Measurements from ENCODE around the gene MAGEL2. TPM values are rescaled to one million over a fixed set of nuclear protein-coding genes. Genes with fewer than 3 reads are reported as not detected.

The MAGEL2 gene
- total RNA-seq, 4 donors from 2014 or later, result 0.04 to 0.19 (median 0.06) TPM; not detected in 1

- Histone ChIP-seq H3K36me3 (no peaks in the 10 kb centered on the region), H3K27ac (peak within 1 kb of the TSS in 2 of 4 donors; percentile 25 to 62), H3K9me3 (no peaks in the 10 kb centered on the region), H3K27me3 (no peaks in the 10 kb centered on the region), H3K4me1 (peaks cover 0 to 14% (median 0%) of the 10 kb centered on the region in 3 donors), H3K4me3 (peak within 1 kb of the TSS; percentile 35 to 71 (median 52))
- no peak for DNase-seq
- WGBS, 2 donors, result 0% methylated on average over 1 of the region's 38 CpGs; no CpG with 5 or more reads in 1 of the 2 donors
- no peak for TF ChIP-seq CTCF (IDR thresholded peaks at IDR 0.05)
- peak in 1 of 4 donors; percentile 13 for TF ChIP-seq POLR2A (IDR thresholded peaks at IDR 0.05)
- intact Hi-C loops (cut with DNase I), result no loop called here
Observed at GRCh38 chr15:23687143-23687470, 39.4 kb upstream of the MAGEL2 start, which contains the start of gene NDN. TSS of gene NDN (minus strand) at chr15:23687305. CDS start at chr15:23687217, 88 bp downstream.

- no peaks in the 10 kb centered on the region for H3K36me3 ChIP-seq
- H3K4me3 ChIP-seq, result peak overlapping the region; percentile 35 to 71 (median 52)
- H3K27me3 ChIP-seq, result no peaks in the 10 kb centered on the region
- peaks cover 0 to 14% (median 0%) of the 10 kb centered on the region in 3 donors for H3K4me1 ChIP-seq
- intact Hi-C loops (cut with DNase I), result no loop called here
- H3K9me3 ChIP-seq, result no peaks in the 10 kb centered on the region
- TF ChIP-seq CTCF (IDR thresholded peaks at IDR 0.05) (no peak), POLR2A (IDR thresholded peaks at IDR 0.05) (no peak)
- H3K27ac ChIP-seq, result peak overlapping the region in 2 of 4 donors; percentile 25 to 62
- DNase-seq, result no peak
- whole genome bisulfite sequencing, 2 donors, result 35 to 55% methylated on average over 12 to 22 of the region's 57 CpGs
Observed at GRCh38 chr15:23686466-23687142, 38.9 kb upstream of the MAGEL2 start.

GRCh38 chr15:23671481-23671880, 23.8 kb upstream of the MAGEL2 start:
- TF ChIP-seq POLR2A (IDR thresholded peaks at IDR 0.05) (no peak), CTCF (IDR thresholded peaks at IDR 0.05) (no peak)
- intact Hi-C loops (cut with DNase I), result no loop called here

GRCh38 chr15:23670970-23671369, 23.3 kb upstream of the MAGEL2 start:
- 70 to 91% methylated on average over 1 of the region's 1 CpG for WGBS, 2 donors
- H3K4me1 ChIP-seq, result no peaks in the 10 kb centered on the region
- H3K36me3 ChIP-seq, result no peaks in the 10 kb centered on the region
- H3K27me3 ChIP-seq, result no peaks in the 10 kb centered on the region
- intact Hi-C loops (cut with DNase I), result no loop called here
- no peaks in the 10 kb centered on the region for H3K9me3 ChIP-seq
- no peak for DNase-seq
- no peak overlapping the region for H3K27ac ChIP-seq
- H3K4me3 ChIP-seq, result no peak overlapping the region
- TF ChIP-seq CTCF (IDR thresholded peaks at IDR 0.05) (no peak), POLR2A (IDR thresholded peaks at IDR 0.05) (no peak)

More at GRCh38 chr15:23671481-23671880, 23.8 kb upstream of the MAGEL2 start:
- 46 to 50% methylated on average over 3 of the region's 3 CpGs for WGBS, 2 donors
- Histone ChIP-seq H3K9me3 (no peaks in the 10 kb centered on the region), H3K36me3 (no peaks in the 10 kb centered on the region), H3K27me3 (no peaks in the 10 kb centered on the region), H3K27ac (no peak overlapping the region), H3K4me1 (no peaks in the 10 kb centered on the region), H3K4me3 (no peak overlapping the region)
- DNase-seq, result no peak

DNA sequence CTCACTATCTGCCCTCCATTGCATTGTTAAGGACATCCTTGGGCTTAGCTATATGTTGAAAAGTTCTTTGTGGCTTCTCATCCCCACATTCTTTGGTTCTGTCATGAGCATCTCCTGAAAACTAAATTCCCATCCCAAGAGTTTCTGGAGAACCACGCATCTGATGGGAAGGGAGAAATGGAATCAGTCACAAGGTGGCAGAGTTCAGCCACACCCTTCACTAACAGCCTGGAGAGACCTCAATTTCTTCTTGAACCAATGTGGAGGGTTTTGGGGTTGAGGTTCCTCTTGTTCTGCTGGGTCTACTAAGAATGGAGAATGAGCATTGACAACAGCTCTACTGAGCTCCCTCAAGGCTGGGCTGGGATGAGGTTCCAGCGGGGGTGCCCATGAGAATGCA, 15.6 kb upstream of the MAGEL2 start:
- no peaks in the 10 kb centered on the region for H3K4me1 ChIP-seq
- DNase-seq, result no peak
- TF ChIP-seq POLR2A (IDR thresholded peaks at IDR 0.05) (no peak), CTCF (IDR thresholded peaks at IDR 0.05) (no peak)
- H3K36me3 ChIP-seq, result no peaks in the 10 kb centered on the region
- intact Hi-C loops (cut with DNase I), result no loop called here
- no peak overlapping the region for H3K4me3 ChIP-seq
- WGBS, 2 donors, result 47 to 50% methylated on average over 2 of the region's 2 CpGs
- no peaks in the 10 kb centered on the region for H3K27me3 ChIP-seq
- no peak overlapping the region for H3K27ac ChIP-seq
- H3K9me3 ChIP-seq, result no peaks in the 10 kb centered on the region
